Measurements from ENCODE around the gene MSX2. TPM values are rescaled to one million over a fixed set of nuclear protein-coding genes. Genes with fewer than 3 reads are reported as not detected.

MSX2 gene
- total and polyA plus RNA-seq, 2 of the 8 experiments (the other 6 are each of a cell fraction or from before 2014, with no cell fraction given), result 0.24 to 0.47 TPM

DNA sequence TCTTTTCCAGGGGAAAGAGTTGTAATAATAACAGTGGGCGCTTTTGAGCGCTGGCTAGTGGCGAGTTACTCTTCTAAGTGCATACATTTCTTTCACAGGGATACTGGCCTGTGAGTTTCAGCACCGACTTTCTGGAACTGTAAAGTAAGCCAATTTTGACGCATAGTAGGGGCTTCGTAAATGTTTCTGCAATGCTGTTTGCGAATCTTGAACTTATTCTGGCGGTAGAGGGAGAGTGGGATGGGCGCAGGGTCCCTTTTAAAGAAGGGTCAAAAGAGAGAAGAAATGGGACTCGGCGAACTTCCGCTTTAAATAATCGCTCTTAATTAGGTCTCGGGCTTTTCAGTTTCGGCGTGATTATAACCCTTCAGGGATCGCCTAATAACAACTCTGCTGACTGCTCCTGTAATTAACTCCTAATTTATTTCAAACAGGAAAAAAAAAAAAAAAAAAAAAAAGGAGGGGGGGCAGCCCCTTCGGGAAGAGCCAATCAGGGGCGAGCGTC is 351 bp upstream of the MSX2 start:
- 2% methylated on average over 17 of the region's 20 CpGs; no CpG with 5 or more reads in 1 of the 2 experiments for WGBS, 2 experiments (ENCODE audit: extremely low coverage in 1 of 2, insufficient coverage in 1 of 2, insufficient read length in 1 of 2, insufficient replicate concordance in 2 of 2, low coverage in 1 of 2, low lambda C conversion rate in 2 of 2, missing lambda C conversion rate in 1 of 2)
- Histone ChIP-seq H3K18ac (ENCODE audit: extremely low read depth, low read length) (no peak overlapping the region), H4K20me1 (replicated peaks in 1 of 2; ENCODE audit: control insufficient read depth in 1 of 2, insufficient read depth in 2 of 2, low read length in 2 of 2) (peaks cover 21 to 25% of the 10 kb centered on the region in 2 experiments), H2AFZ (ENCODE audit: low read length) (no peak overlapping the region), H3K79me1 (ENCODE audit: low read depth, low read length) (no peaks in the 10 kb centered on the region), H2BK20ac (ENCODE audit: low read length) (no peak overlapping the region), H2AK5ac (ENCODE audit: low read depth, low read length) (no peak overlapping the region), H3K79me2 (ENCODE audit: control insufficient read depth in 1 of 2, insufficient read depth in 2 of 2, low read length in 2 of 2) (no peaks in the 10 kb centered on the region), H2BK12ac (ENCODE audit: low read depth, low read length) (no peak overlapping the region), H4K5ac (ENCODE audit: insufficient read length, low read depth, low read length) (no peak overlapping the region), H3K4ac (replicated peaks; ENCODE audit: insufficient read length, low read depth, low read length) (no peak overlapping the region), H3K4me3 (ENCODE audit: extremely low read depth in 1 of 4, insufficient read depth in 2 of 4, low read depth in 3 of 4, low read length in 4 of 4) (peak overlapping the region; percentile 38 to 69 (median 56)), H3K23me2 (ENCODE audit: low read depth, low read length) (peaks cover 27% of the 10 kb centered on the region), H4K91ac (replicated peaks; ENCODE audit: insufficient read length, low read length) (no peak overlapping the region), H3K56ac (replicated peaks; ENCODE audit: insufficient read length, low read depth, low read length) (no peak overlapping the region), H2BK120ac (replicated peaks; ENCODE audit: low read depth, low read length) (no peak overlapping the region), H3K4me2 (ENCODE audit: insufficient read depth in 1 of 2, low read depth in 2 of 2, low read length in 2 of 2) (peak overlapping the region; percentile 81 to 92), H3K9ac (replicated peaks in 1 of 4; ENCODE audit: extremely low read depth in 1 of 4, low read depth in 3 of 4, low read length in 3 of 4) (no peak overlapping the region), H2BK15ac (ENCODE audit: low read length) (no peak overlapping the region), H3K27me3 (replicated peaks in 1 of 4; ENCODE audit: control insufficient read depth in 3 of 4, extremely low read depth in 1 of 4, insufficient read depth in 3 of 4, low read length in 3 of 4) (peaks cover 81 to 97% (median 92%) of the 10 kb centered on the region in 4 experiments), H3K36me3 (ENCODE audit: control insufficient read depth in 2 of 4, insufficient read depth in 4 of 4, low read length in 3 of 4) (no peaks in the 10 kb centered on the region), H2BK5ac (ENCODE audit: low read depth, low read length) (no peak overlapping the region), H3K23ac (ENCODE audit: insufficient read length) (no peak overlapping the region), H3K14ac (ENCODE audit: insufficient read length) (no peak overlapping the region), H3K9me3 (ENCODE audit: insufficient read depth in 2 of 2, low read depth in 1 of 2, low read length in 1 of 2) (no peaks in the 10 kb centered on the region), H3K4me1 (replicated peaks in 1 of 4; ENCODE audit: control insufficient read depth in 3 of 4, insufficient read depth in 4 of 4, low read length in 3 of 4) (peaks cover 17 to 31% (median 19%) of the 10 kb centered on the region in 4 experiments), H4K8ac (ENCODE audit: extremely low read depth, insufficient read depth, low read length) (no peak overlapping the region), H3K27ac (ENCODE audit: low read depth, low read length) (no peak overlapping the region)
- ChIA-PET CTCF (ENCODE audit: partially characterized antibody) (interaction anchor here (1.0 kb wide), 1 partner anchor 143 kb away, joined by 3 read pairs; no protein-coding TSS in a partner anchor), POLR2A (ENCODE audit: partially characterized antibody) (no interaction called here)
- FAIRE-seq, result no peak
- TF ChIP-seq TAF7 (optimal IDR thresholded peaks at IDR 0.05; ENCODE audit: borderline replicate concordance, low read depth, low read length), result peak; percentile 89
- TF ChIP-seq ZNF274 (IDR thresholded peaks at IDR 0.05; ENCODE audit: borderline replicate concordance, extremely low read depth, low read length), result no peak
- no peak for TF ChIP-seq SIRT6 (IDR thresholded peaks at IDR 0.05; ENCODE audit: low read length)
- no peak for TF ChIP-seq MAFK (IDR thresholded peaks at IDR 0.05; ENCODE audit: low read depth, low read length)
- no peak for TF ChIP-seq CHD1 (IDR thresholded peaks at IDR 0.05; ENCODE audit: low read depth, low read length)
- TF ChIP-seq RAD21 (IDR thresholded peaks at IDR 0.05 in 1 of 2, conservative IDR thresholded peaks at IDR 0.05 in 1 of 2; ENCODE audit: low read depth in 2 of 2, low read length in 2 of 2), result no peak
- peak; percentile 52; the same call in 1 of the 2 replicates for TF ChIP-seq TBP (IDR thresholded peaks at IDR 0.05; ENCODE audit: low read depth, low read length)
- no peak for TF ChIP-seq PHF8 (conservative IDR thresholded peaks at IDR 0.05; ENCODE audit: low read depth, low read length)
- DNase-seq (ENCODE audit: low read depth in 1 of 2, low spot score in 2 of 2), result peak in 1 of 2 experiments; percentile 54
